Measurements from ENCODE around the gene SCP2.

DNA sequence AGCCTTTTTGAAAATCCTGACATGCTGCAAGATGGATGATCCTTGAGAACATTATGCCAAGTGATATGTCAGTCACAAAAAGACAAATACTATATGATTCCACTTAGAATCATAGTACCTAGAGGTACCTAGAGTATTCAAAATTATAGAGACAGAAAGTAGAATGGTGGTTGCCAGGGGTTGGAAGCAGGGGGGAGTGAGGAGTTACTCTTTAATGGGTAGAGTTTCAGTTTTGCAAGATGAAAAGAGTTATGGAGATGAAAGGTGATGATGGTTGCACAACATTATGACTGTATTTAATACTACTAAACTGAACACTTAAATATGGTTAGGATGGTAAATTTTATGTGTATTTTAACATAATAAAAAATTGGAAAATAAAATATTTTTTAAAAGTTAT is 97.0 kb downstream of the SCP2 start:
- no peak for TF ChIP-seq POLR2A (IDR thresholded peaks at IDR 0.05)
- TF ChIP-seq CTCF (IDR thresholded peaks at IDR 0.05): no peak

Measured in esophagus squamous epithelium (tissue), 4 donors.